Erythroblast (primary cell): Measurements from ENCODE around the gene FUT3.

Source experiments
- GATA1 ChIP-seq: IDR thresholded peaks from 2 replicates; pipeline ENCODE4 v1.6.1; 2011; ENCODE audit warnings: low read depth, mild to moderate bottlenecking, control low read depth, low read length, moderate library complexity
- POLR2A ChIP-seq: IDR thresholded peaks from 2 replicates; pipeline ENCODE4 v1.6.1; 2011; ENCODE audit warnings: mild to moderate bottlenecking, low read length

GRCh38 chr19:5829567-5830310, 21.5 kb downstream of the FUT3 start:
- TF ChIP-seq POLR2A (no peak), GATA1 (no peak)
